ENCODE measurements around the gene OPHN1. TPM values are rescaled to one million over a fixed set of nuclear protein-coding genes. Genes with fewer than 3 reads are reported as not detected.

Gene OPHN1
- total and polyA plus RNA-seq, 2 experiments from 2014 or later = 2.2 to 3.8 TPM

DNA sequence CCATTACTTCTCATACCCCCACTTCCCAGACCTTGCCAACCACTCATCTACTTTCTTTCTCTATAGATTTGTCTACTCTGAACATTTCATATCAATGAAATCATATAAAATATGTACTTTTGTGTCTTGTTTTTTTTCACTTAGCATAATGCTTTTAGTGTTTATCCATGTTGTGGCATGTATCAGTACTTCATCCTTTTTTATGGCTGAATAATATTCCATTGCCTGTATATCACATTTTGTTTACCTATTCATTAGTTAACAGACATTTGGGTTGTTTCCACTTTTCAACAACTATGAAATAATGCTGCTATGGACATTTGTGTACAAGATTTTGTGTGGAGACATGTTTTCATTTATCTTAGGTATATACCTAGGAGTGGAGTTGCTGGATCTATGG, 324.1 kb downstream of the OPHN1 start:
- no peaks in the 10 kb centered on the region for H3K36me3 ChIP-seq (ENCODE audit: insufficient read depth)
- Mint-ChIP-seq H3K36me3 (ENCODE audit: low read depth) (peaks cover 8% of the 10 kb centered on the region; the same call in 2 of the 3 replicates), H3K9me3 (peaks cover 7% of the 10 kb centered on the region; the same call in 1 of the 3 replicates), H3K27me3 (ENCODE audit: insufficient read depth, low read depth, poor library complexity) (no peaks in the 10 kb centered on the region), H3K27ac (no peak overlapping the region), H3K4me1 (peaks cover 22% of the 10 kb centered on the region), H3K4me3 (no peak overlapping the region)
- no peak overlapping the region for H3K27ac ChIP-seq (ENCODE audit: low read depth)
- H3K4me1 ChIP-seq (ENCODE audit: insufficient read depth) = peaks cover 9% of the 10 kb centered on the region
- no peak overlapping the region for H3K4me2 ChIP-seq
- no peaks in the 10 kb centered on the region for H4K20me1 ChIP-seq (replicated peaks; ENCODE audit: insufficient read depth)
- no peak overlapping the region for H2AFZ ChIP-seq
- TF ChIP-seq POLR2AphosphoS5 (IDR thresholded peaks at IDR 0.05; ENCODE audit: low read depth) = no peak
- TF ChIP-seq, protein P1, sequence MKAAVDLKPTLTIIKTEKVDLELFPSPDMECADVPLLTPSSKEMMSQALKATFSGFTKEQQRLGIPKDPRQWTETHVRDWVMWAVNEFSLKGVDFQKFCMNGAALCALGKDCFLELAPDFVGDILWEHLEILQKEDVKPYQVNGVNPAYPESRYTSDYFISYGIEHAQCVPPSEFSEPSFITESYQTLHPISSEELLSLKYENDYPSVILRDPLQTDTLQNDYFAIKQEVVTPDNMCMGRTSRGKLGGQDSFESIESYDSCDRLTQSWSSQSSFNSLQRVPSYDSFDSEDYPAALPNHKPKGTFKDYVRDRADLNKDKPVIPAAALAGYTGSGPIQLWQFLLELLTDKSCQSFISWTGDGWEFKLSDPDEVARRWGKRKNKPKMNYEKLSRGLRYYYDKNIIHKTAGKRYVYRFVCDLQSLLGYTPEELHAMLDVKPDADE (IDR thresholded peaks at IDR 0.05) = no peak
- TF ChIP-seq STAT1 (IDR thresholded peaks at IDR 0.05; ENCODE audit: unreplicated experiment) = no peak
- H3F3A ChIP-seq (replicated peaks; ENCODE audit: low read depth) = no peaks in the 10 kb centered on the region
- no peak overlapping the region for H3K4me3 ChIP-seq
- H3K79me2 ChIP-seq (replicated peaks; ENCODE audit: insufficient read depth) = no peaks in the 10 kb centered on the region
- no peaks in the 10 kb centered on the region for H3K27me3 ChIP-seq (ENCODE audit: insufficient read depth)
- ATAC-seq (no peak), DNase-seq (ENCODE audit: low spot score) (no peak)
- no peaks in the 10 kb centered on the region for H3K9me2 ChIP-seq (ENCODE audit: insufficient read depth)

DNA sequence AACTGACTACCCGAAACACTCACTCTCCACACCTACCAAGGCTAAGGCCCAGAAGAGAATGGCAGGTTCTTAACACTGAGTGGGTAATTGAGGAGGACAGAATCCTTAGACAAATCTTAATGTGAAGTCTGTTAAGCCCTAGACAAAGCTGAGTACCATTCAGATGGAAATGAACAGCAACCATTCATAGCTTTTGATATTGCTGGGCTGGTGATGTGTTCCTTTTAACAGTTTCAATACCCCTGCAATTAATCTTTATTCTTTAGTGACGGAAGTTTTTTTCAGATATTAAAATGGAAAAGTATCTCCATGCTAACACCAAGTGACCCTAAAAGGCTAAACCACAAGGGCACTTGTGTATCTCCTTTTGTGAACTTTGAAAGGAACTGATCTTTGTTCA, 334.9 kb downstream of the OPHN1 start:
- Histone ChIP-seq H3K27me3 (ENCODE audit: insufficient read depth) (no peaks in the 10 kb centered on the region), H3K4me2 (no peak overlapping the region), H3F3A (replicated peaks; ENCODE audit: low read depth) (no peaks in the 10 kb centered on the region), H3K9me2 (ENCODE audit: insufficient read depth) (no peaks in the 10 kb centered on the region), H3K79me2 (replicated peaks; ENCODE audit: insufficient read depth) (no peaks in the 10 kb centered on the region), H3K4me1 (ENCODE audit: insufficient read depth) (peaks cover 7% of the 10 kb centered on the region; the same call in 1 of the 2 replicates), H3K36me3 (ENCODE audit: insufficient read depth) (no peaks in the 10 kb centered on the region), H2AFZ (no peak overlapping the region), H4K20me1 (replicated peaks; ENCODE audit: insufficient read depth) (no peaks in the 10 kb centered on the region), H3K27ac (ENCODE audit: low read depth) (no peak overlapping the region), H3K4me3 (no peak overlapping the region)
- no peaks in the 10 kb centered on the region for H3K9me3 Mint-ChIP-seq
- no peaks in the 10 kb centered on the region for H3K27me3 Mint-ChIP-seq (ENCODE audit: insufficient read depth, low read depth, poor library complexity)
- DNase-seq (ENCODE audit: low spot score) (no peak), ATAC-seq (no peak)
- H3K36me3 Mint-ChIP-seq (ENCODE audit: low read depth) = no peaks in the 10 kb centered on the region
- H3K27ac Mint-ChIP-seq = no peak overlapping the region
- H3K4me1 Mint-ChIP-seq = peaks cover 24% of the 10 kb centered on the region
- no peak overlapping the region for H3K4me3 Mint-ChIP-seq
- TF ChIP-seq POLR2AphosphoS5 (IDR thresholded peaks at IDR 0.05; ENCODE audit: low read depth) (no peak), EZH2 (IDR thresholded peaks at IDR 0.05; ENCODE audit: low read depth, unreplicated experiment) (no peak), NANOG (IDR thresholded peaks at IDR 0.05; ENCODE audit: borderline replicate concordance) (no peak), JUNB (IDR thresholded peaks at IDR 0.05; ENCODE audit: unreplicated experiment) (no peak), CREB1 (CRISPR knock-in tag; IDR thresholded peaks at IDR 0.05; ENCODE audit: low read depth) (no peak), EZH2phosphoT487 (IDR thresholded peaks at IDR 0.05; ENCODE audit: unreplicated experiment) (no peak)
- TF ChIP-seq, protein P2, sequence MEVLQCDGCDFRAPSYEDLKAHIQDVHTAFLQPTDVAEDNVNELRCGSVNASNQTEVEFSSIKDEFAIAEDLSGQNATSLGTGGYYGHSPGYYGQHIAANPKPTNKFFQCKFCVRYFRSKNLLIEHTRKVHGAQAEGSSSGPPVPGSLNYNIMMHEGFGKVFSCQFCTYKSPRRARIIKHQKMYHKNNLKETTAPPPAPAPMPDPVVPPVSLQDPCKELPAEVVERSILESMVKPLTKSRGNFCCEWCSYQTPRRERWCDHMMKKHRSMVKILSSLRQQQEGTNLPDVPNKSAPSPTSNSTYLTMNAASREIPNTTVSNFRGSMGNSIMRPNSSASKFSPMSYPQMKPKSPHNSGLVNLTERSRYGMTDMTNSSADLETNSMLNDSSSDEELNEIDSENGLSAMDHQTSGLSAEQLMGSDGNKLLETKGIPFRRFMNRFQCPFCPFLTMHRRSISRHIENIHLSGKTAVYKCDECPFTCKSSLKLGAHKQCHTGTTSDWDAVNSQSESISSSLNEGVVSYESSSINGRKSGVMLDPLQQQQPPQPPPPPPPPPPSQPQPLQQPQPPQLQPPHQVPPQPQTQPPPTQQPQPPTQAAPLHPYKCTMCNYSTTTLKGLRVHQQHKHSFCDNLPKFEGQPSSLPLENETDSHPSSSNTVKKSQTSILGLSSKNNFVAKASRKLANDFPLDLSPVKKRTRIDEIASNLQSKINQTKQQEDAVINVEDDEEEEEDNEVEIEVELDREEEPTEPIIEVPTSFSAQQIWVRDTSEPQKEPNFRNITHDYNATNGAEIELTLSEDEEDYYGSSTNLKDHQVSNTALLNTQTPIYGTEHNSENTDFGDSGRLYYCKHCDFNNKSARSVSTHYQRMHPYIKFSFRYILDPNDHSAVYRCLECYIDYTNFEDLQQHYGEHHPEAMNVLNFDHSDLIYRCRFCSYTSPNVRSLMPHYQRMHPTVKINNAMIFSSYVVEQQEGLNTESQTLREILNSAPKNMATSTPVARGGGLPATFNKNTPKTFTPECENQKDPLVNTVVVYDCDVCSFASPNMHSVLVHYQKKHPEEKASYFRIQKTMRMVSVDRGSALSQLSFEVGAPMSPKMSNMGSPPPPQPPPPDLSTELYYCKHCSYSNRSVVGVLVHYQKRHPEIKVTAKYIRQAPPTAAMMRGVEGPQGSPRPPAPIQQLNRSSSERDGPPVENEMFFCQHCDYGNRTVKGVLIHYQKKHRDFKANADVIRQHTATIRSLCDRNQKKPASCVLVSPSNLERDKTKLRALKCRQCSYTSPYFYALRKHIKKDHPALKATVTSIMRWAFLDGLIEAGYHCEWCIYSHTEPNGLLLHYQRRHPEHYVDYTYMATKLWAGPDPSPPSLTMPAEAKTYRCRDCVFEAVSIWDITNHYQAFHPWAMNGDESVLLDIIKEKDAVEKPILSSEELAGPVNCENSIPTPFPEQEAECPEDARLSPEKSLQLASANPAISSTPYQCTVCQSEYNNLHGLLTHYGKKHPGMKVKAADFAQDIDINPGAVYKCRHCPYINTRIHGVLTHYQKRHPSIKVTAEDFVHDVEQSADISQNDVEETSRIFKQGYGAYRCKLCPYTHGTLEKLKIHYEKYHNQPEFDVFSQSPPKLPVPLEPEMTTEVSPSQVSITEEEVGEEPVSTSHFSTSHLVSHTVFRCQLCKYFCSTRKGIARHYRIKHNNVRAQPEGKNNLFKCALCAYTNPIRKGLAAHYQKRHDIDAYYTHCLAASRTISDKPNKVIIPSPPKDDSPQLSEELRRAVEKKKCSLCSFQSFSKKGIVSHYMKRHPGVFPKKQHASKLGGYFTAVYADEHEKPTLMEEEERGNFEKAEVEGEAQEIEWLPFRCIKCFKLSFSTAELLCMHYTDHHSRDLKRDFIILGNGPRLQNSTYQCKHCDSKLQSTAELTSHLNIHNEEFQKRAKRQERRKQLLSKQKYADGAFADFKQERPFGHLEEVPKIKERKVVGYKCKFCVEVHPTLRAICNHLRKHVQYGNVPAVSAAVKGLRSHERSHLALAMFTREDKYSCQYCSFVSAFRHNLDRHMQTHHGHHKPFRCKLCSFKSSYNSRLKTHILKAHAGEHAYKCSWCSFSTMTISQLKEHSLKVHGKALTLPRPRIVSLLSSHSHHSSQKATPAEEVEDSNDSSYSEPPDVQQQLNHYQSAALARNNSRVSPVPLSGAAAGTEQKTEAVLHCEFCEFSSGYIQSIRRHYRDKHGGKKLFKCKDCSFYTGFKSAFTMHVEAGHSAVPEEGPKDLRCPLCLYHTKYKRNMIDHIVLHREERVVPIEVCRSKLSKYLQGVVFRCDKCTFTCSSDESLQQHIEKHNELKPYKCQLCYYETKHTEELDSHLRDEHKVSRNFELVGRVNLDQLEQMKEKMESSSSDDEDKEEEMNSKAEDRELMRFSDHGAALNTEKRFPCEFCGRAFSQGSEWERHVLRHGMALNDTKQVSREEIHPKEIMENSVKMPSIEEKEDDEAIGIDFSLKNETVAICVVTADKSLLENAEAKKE (CRISPR knock-in tag; IDR thresholded peaks at IDR 0.05) = no peak
- TF ChIP-seq, protein P3, sequence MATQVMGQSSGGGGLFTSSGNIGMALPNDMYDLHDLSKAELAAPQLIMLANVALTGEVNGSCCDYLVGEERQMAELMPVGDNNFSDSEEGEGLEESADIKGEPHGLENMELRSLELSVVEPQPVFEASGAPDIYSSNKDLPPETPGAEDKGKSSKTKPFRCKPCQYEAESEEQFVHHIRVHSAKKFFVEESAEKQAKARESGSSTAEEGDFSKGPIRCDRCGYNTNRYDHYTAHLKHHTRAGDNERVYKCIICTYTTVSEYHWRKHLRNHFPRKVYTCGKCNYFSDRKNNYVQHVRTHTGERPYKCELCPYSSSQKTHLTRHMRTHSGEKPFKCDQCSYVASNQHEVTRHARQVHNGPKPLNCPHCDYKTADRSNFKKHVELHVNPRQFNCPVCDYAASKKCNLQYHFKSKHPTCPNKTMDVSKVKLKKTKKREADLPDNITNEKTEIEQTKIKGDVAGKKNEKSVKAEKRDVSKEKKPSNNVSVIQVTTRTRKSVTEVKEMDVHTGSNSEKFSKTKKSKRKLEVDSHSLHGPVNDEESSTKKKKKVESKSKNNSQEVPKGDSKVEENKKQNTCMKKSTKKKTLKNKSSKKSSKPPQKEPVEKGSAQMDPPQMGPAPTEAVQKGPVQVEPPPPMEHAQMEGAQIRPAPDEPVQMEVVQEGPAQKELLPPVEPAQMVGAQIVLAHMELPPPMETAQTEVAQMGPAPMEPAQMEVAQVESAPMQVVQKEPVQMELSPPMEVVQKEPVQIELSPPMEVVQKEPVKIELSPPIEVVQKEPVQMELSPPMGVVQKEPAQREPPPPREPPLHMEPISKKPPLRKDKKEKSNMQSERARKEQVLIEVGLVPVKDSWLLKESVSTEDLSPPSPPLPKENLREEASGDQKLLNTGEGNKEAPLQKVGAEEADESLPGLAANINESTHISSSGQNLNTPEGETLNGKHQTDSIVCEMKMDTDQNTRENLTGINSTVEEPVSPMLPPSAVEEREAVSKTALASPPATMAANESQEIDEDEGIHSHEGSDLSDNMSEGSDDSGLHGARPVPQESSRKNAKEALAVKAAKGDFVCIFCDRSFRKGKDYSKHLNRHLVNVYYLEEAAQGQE (IDR thresholded peaks at IDR 0.05; ENCODE audit: unreplicated experiment) = no peak
